Measurements from ENCODE around the gene MLPH. TPM values are rescaled to one million over a fixed set of nuclear protein-coding genes. Genes with fewer than 3 reads are reported as not detected.

The MLPH gene
- total RNA-seq, 2 experiments from 2014 or later = 0.39 TPM; not detected in 1

- Histone ChIP-seq H3K4me3 (ENCODE audit: low read length) (no peak overlapping the region), H3K9me3 (ENCODE audit: control insufficient read depth in 1 of 2, insufficient read depth in 1 of 2, low read length in 2 of 2) (no peaks in the 10 kb centered on the region), H3K27ac (ENCODE audit: low read depth in 1 of 2, low read length in 2 of 2) (no peak overlapping the region), H3K4me1 (ENCODE audit: insufficient read depth, low read length) (peaks cover 18% of the 10 kb centered on the region), H3K27me3 (ENCODE audit: control insufficient read depth in 1 of 2, insufficient read depth in 2 of 2, low read length in 2 of 2) (peaks cover 0 to 16% of the 10 kb centered on the region in 2 experiments), H3K36me3 (ENCODE audit: insufficient read depth, low read length) (no peaks in the 10 kb centered on the region)
- Mint-ChIP-seq H3K9me3 (no peaks in the 10 kb centered on the region), H3K36me3 (ENCODE audit: low read depth) (no peaks in the 10 kb centered on the region), H3K27me3 (peaks cover 31% of the 10 kb centered on the region), H3K4me1 (ENCODE audit: low read depth) (peaks cover 15% of the 10 kb centered on the region), H3K4me3 (no peak overlapping the region), H3K27ac (no peak overlapping the region)
- DNase-seq = no peak
- intact Hi-C loops (cut with DNase I, micrococcal nuclease) = loop anchor here in 1 of 2 experiments (10.0 kb wide), 1 partner anchor 394 kb away; the partner anchor contains the start of gene COPS8
- CTCF ChIA-PET = no interaction called here
- ATAC-seq (ENCODE audit: poor library complexity) = no peak
- no peak for TF ChIP-seq CTCF (IDR thresholded peaks at IDR 0.05)
- POLR2A ChIA-PET = no interaction called here
These were observed 8.1 kb upstream of the MLPH start for GRCh38 chr2:237478979-237479378.

GRCh38 chr2:237479747-237480146 lies 7.3 kb upstream of the MLPH start:
- H3K36me3 Mint-ChIP-seq (ENCODE audit: low read depth) = no peaks in the 10 kb centered on the region
- peaks cover 10% of the 10 kb centered on the region for H3K4me1 ChIP-seq (ENCODE audit: insufficient read depth, low read length)
- H3K27ac ChIP-seq (ENCODE audit: low read depth in 1 of 2, low read length in 2 of 2) = no peak overlapping the region
- TF ChIP-seq CTCF (IDR thresholded peaks at IDR 0.05) = no peak
- peaks cover 0 to 16% of the 10 kb centered on the region in 2 experiments for H3K27me3 ChIP-seq (ENCODE audit: control insufficient read depth in 1 of 2, insufficient read depth in 2 of 2, low read length in 2 of 2)
- ChIA-PET POLR2A (no interaction called here), CTCF (interaction anchor here (0.6 kb wide), 1 partner anchor 125 kb away, joined by 4 read pairs; no protein-coding TSS in a partner anchor)
- no peaks in the 10 kb centered on the region for H3K9me3 ChIP-seq (ENCODE audit: control insufficient read depth in 1 of 2, insufficient read depth in 1 of 2, low read length in 2 of 2)
- H3K9me3 Mint-ChIP-seq = no peaks in the 10 kb centered on the region
- intact Hi-C loops (cut with DNase I, micrococcal nuclease) = loop anchor here in 1 of 2 experiments (10.0 kb wide), 1 partner anchor 395 kb away; the partner anchor contains the start of gene COPS8
- peaks cover 7% of the 10 kb centered on the region for H3K4me1 Mint-ChIP-seq (ENCODE audit: low read depth)
- ATAC-seq (ENCODE audit: poor library complexity) = no peak
- no peak overlapping the region for H3K27ac Mint-ChIP-seq
- H3K4me3 ChIP-seq (ENCODE audit: low read length) = no peak overlapping the region
- H3K36me3 ChIP-seq (ENCODE audit: insufficient read depth, low read length) = no peaks in the 10 kb centered on the region
- DNase-seq = no peak
- no peak overlapping the region for H3K4me3 Mint-ChIP-seq
- peaks cover 38% of the 10 kb centered on the region for H3K27me3 Mint-ChIP-seq

GRCh38 chr2:237480556-237480955 lies 6.5 kb upstream of the MLPH start:
- POLR2A ChIA-PET = no interaction called here
- peaks cover 45% of the 10 kb centered on the region for H3K27me3 Mint-ChIP-seq
- CTCF ChIA-PET = interaction anchor here (1.9 kb wide), 1 partner anchor 59 kb away, joined by 5 read pairs; no protein-coding TSS in a partner anchor

More at GRCh38 chr2:237480556-237480955, 6.5 kb upstream of the MLPH start:
- Histone ChIP-seq H3K36me3 (ENCODE audit: insufficient read depth, low read length) (no peaks in the 10 kb centered on the region), H3K27me3 (ENCODE audit: control insufficient read depth in 1 of 2, insufficient read depth in 2 of 2, low read length in 2 of 2) (peaks cover 4 to 16% of the 10 kb centered on the region in 2 experiments), H3K4me1 (ENCODE audit: insufficient read depth, low read length) (peaks cover 6% of the 10 kb centered on the region), H3K9me3 (ENCODE audit: control insufficient read depth in 1 of 2, insufficient read depth in 1 of 2, low read length in 2 of 2) (no peaks in the 10 kb centered on the region), H3K27ac (ENCODE audit: low read depth in 1 of 2, low read length in 2 of 2) (no peak overlapping the region), H3K4me3 (ENCODE audit: low read length) (no peak overlapping the region)
- TF ChIP-seq CTCF (IDR thresholded peaks at IDR 0.05) = no peak
- H3K36me3 Mint-ChIP-seq (ENCODE audit: low read depth) = no peaks in the 10 kb centered on the region
- ATAC-seq (ENCODE audit: poor library complexity) (no peak), DNase-seq (no peak)
- intact Hi-C loops (cut with DNase I, micrococcal nuclease) = no loop called here
- H3K4me1 Mint-ChIP-seq (ENCODE audit: low read depth) = peaks cover 6% of the 10 kb centered on the region
- H3K27ac Mint-ChIP-seq = no peak overlapping the region
- H3K4me3 Mint-ChIP-seq = no peak overlapping the region
- no peaks in the 10 kb centered on the region for H3K9me3 Mint-ChIP-seq
